GM19467 (cell line): ENCODE data around the gene CORO6.

Experiments used
- ATAC-seq: cut with Tn5 transposase; IDR thresholded peaks from one replicate; pipeline ENCODE4 v1.9.1; 2021; ENCODE audit warnings: mild to moderate bottlenecking, moderate library complexity; ENCODE audit not compliant: unreplicated experiment

CORO6 gene

GRCh38 chr17:29567304-29567553, 55.5 kb downstream of the CORO6 start:
- ATAC-seq: no peak

GRCh38 chr17:29566473-29567303, 56.0 kb downstream of the CORO6 start, which contains the start of gene ABHD15:
Gene ABHD15 (minus strand): TSS chr17:29567037. CDS start chr17:29566966, 71 bp downstream.
- no peak for ATAC-seq

- no peak for ATAC-seq
Observed at GRCh38 chr17:29565643-29566472, 56.9 kb downstream of the CORO6 start.
